IMR-90 (cell line): ENCODE measurements around the gene GNA15. TPM values are rescaled to one million over a fixed set of nuclear protein-coding genes. Genes with fewer than 3 reads are reported as not detected.
A peak's percentile ranks its signal among the peaks of the same experiment; 100 is the strongest.

Experiments used
- ATAC-seq: fragments of 200-7000 bp; cut with Tn5 transposase; 2 replicates; pipeline ENCODE4 v1.9.1; 2020; ENCODE audit warnings: low read depth, mild to moderate bottlenecking, moderate library complexity
- BruUV-seq: library from RNA; stranded (reverse); fragments of 400-500 nt; replicated peaks from 2 replicates; lab custom pipeline; 2021; lab: Mats Ljungman, UMichigan
- CTCF ChIA-PET: fragments of 300-600 bp; formaldehyde crosslinking; extraction: SDS; loops from one replicate; lab custom pipeline; 2021; ENCODE audit warnings: antibody characterized with exemption; lab: Yijun Ruan, JAX
- POLR2A ChIA-PET: fragments of 300-600 bp; sonication (Branson Sonifier 250); formaldehyde crosslinking; loops from one replicate; lab custom pipeline; 2022; ENCODE audit warnings: antibody characterized with exemption; ENCODE audit not compliant: unreplicated experiment; lab: Charles Lee
- DNase-seq: peaks from one replicate; pipeline ENCODE4 v3.0.0; 2013
- H2AFZ ChIP-seq: replicated peaks from 2 replicates; pipeline ENCODE3; 2013; ENCODE audit warnings: low read length, mild to moderate bottlenecking; ENCODE audit not compliant: poor library complexity
- H2AK5ac ChIP-seq: 2 replicates; pipeline ENCODE4 v1.6.1; 2013; ENCODE audit warnings: low read depth, low read length, inconsistent platforms
- H2AK9ac ChIP-seq: replicated peaks from 2 replicates; pipeline ENCODE3; 2013; ENCODE audit warnings: mild to moderate bottlenecking, low read depth, low read length, moderate library complexity; ENCODE audit not compliant: poor library complexity
- H2BK120ac ChIP-seq: 2 replicates; pipeline ENCODE4 v1.6.1; 2013; ENCODE audit warnings: low read depth, low read length, inconsistent platforms
- H2BK15ac ChIP-seq: 3 replicates; pipeline ENCODE4 v1.6.1; 2013; ENCODE audit warnings: low read depth, low read length, inconsistent platforms
- H2BK20ac ChIP-seq: 2 replicates; pipeline ENCODE4 v1.6.1; 2013; ENCODE audit warnings: low read depth, mild to moderate bottlenecking, inconsistent platforms, low read length, moderate library complexity
- H2BK5ac ChIP-seq: 2 replicates; pipeline ENCODE4 v1.6.1; 2013; ENCODE audit warnings: mild to moderate bottlenecking, low read depth, low read length, inconsistent platforms; ENCODE audit not compliant: poor library complexity, severe bottlenecking
- H3K14ac ChIP-seq: replicated peaks from 2 replicates; pipeline ENCODE4 v1.6.1; 2013; ENCODE audit warnings: low read depth, low read length, inconsistent platforms
- H3K18ac ChIP-seq: 2 replicates; pipeline ENCODE4 v1.6.1; 2013; ENCODE audit warnings: low read depth, low read length, control low read depth
- H3K23ac ChIP-seq: 2 replicates; pipeline ENCODE4 v1.6.1; 2013; ENCODE audit warnings: low read depth, low read length, inconsistent platforms
- H3K27ac ChIP-seq: 2 replicates; pipeline ENCODE4 v1.5.1; 2013; ENCODE audit warnings: mild to moderate bottlenecking, control low read depth, low read length; ENCODE audit not compliant: insufficient read depth
- H3K27me3 ChIP-seq: 2 replicates; pipeline ENCODE4 v1.6.1; 2013; ENCODE audit warnings: low read length; ENCODE audit not compliant: control insufficient read depth, insufficient read depth
- H3K36me3 ChIP-seq: 2 replicates; pipeline ENCODE4 v1.6.1; 2013; ENCODE audit warnings: low read length, mixed read lengths; ENCODE audit not compliant: control insufficient read depth, insufficient read depth
- H3K4ac ChIP-seq: 2 replicates; pipeline ENCODE4 v1.6.1; 2013; ENCODE audit warnings: low read depth, low read length, inconsistent platforms
- H3K4me1 ChIP-seq: 2 replicates; pipeline ENCODE4 v1.6.1; 2013; ENCODE audit warnings: low read length, mixed read lengths; ENCODE audit not compliant: control insufficient read depth, insufficient read depth
- H3K4me2 ChIP-seq: 2 replicates; pipeline ENCODE4 v1.6.1; 2013; ENCODE audit warnings: low read depth, mild to moderate bottlenecking, control low read depth, low read length, moderate library complexity
- H3K4me3 ChIP-seq: 2 replicates; pipeline ENCODE4 v1.5.1; 2013; ENCODE audit warnings: low read depth, mild to moderate bottlenecking, control low read depth, low read length, moderate library complexity; ENCODE audit not compliant: insufficient read depth
- H3K56ac ChIP-seq: 2 replicates; pipeline ENCODE4 v1.6.1; 2013; ENCODE audit warnings: low read length, inconsistent platforms; ENCODE audit not compliant: insufficient read depth; ENCODE audit errors: extremely low read depth
- H3K79me1 ChIP-seq, 2 experiments: 2 replicates each; pipeline ENCODE4 v1.6.1; 2013; ENCODE audit warnings: low read length in 2 of 2, inconsistent platforms in 1 of 2, low read depth in 1 of 2
- H3K9ac ChIP-seq: 2 replicates; pipeline ENCODE4 v1.6.1; 2013; ENCODE audit warnings: low read depth, low read length, control low read depth
- H3K9me1 ChIP-seq: 2 replicates; pipeline ENCODE4 v1.6.1; 2013; ENCODE audit warnings: low read length, inconsistent platforms; ENCODE audit not compliant: insufficient read depth
- H3K9me3 ChIP-seq: 2 replicates; pipeline ENCODE4 v1.6.1; 2013; ENCODE audit warnings: low read length; ENCODE audit not compliant: control insufficient read depth, insufficient read depth
- H4K20me1 ChIP-seq: 2 replicates; pipeline ENCODE4 v1.6.1; 2013; ENCODE audit warnings: low read length, inconsistent platforms; ENCODE audit not compliant: insufficient read depth
- H4K5ac ChIP-seq: 2 replicates; pipeline ENCODE4 v1.6.1; 2013; ENCODE audit warnings: mild to moderate bottlenecking, low read depth, low read length, control low read depth
- H4K8ac ChIP-seq, 2 experiments: 2 replicates each; pipeline ENCODE4 v1.6.1; 2013; ENCODE audit warnings: low read depth in 2 of 2, low read length in 2 of 2, control low read depth in 1 of 2, inconsistent platforms in 1 of 2
- H4K91ac ChIP-seq: 2 replicates; pipeline ENCODE4 v1.6.1; 2013; ENCODE audit warnings: low read depth, low read length, inconsistent platforms; ENCODE audit not compliant: insufficient read depth
- BHLHE40 ChIP-seq: fragments of 150-350 bp; IDR thresholded peaks from 2 replicates; pipeline ENCODE4 v1.6.1; 2016; ENCODE audit warnings: mild to moderate bottlenecking, low read depth, low read length
- FOS ChIP-seq: fragments of 150-350 bp; IDR thresholded peaks from 2 replicates; pipeline ENCODE4 v1.6.1; 2016; ENCODE audit warnings: low read depth, low read length
- MAFK ChIP-seq: IDR thresholded peaks from 2 replicates; pipeline ENCODE4 v1.6.1; 2012; ENCODE audit warnings: low read depth, low read length, improper control_type of control experiment
- MXI1 ChIP-seq: IDR thresholded peaks from 2 replicates; pipeline ENCODE4 v1.6.1; 2012; ENCODE audit warnings: low read depth, mild to moderate bottlenecking, low read length, moderate library complexity, borderline replicate concordance
- RAD21 ChIP-seq: IDR thresholded peaks from 2 replicates; pipeline ENCODE4 v1.6.1; 2012; ENCODE audit warnings: low read length, improper control_type of control experiment
- RCOR1 ChIP-seq: IDR thresholded peaks from 2 replicates; pipeline ENCODE4 v1.6.1; 2012; ENCODE audit warnings: mild to moderate bottlenecking, low read length, improper control_type of control experiment; ENCODE audit not compliant: insufficient replicate concordance
- RFX5 ChIP-seq: IDR thresholded peaks from 2 replicates; pipeline ENCODE4 v1.8.0; 2012; ENCODE audit warnings: low read depth, mild to moderate bottlenecking, low read length, moderate library complexity
- SMC3 ChIP-seq: fragments of 150-350 bp; IDR thresholded peaks from 2 replicates; pipeline ENCODE4 v1.6.1; 2016; ENCODE audit warnings: low read depth, mild to moderate bottlenecking, antibody characterized with exemption, low read length, moderate library complexity
- USF2 ChIP-seq: fragments of 150-350 bp; IDR thresholded peaks from 2 replicates; pipeline ENCODE4 v1.6.1; 2017; ENCODE audit warnings: mild to moderate bottlenecking, antibody characterized with exemption, low read length, low read depth
- WGBS, 2 experiments: methylation state at CpG; one replicate each; pipeline versions ENCODE4 v1.1.5 to v1.1.7; 2013; ENCODE audit warnings: missing lambda C conversion rate in 2 of 2; ENCODE audit not compliant: insufficient read length in 1 of 2; ENCODE audit errors: extremely low coverage in 2 of 2; 5-methylcytosine and 5-hydroxymethylcytosine counted together
- dilution Hi-C: fragments of 300-500 bp; cut with HindIII; formaldehyde crosslinking; loops from one replicate; pipeline ENCODE4 v1.14.3; 2018; ENCODE audit warnings: low sequenced_read_pairs; ENCODE audit not compliant: unreplicated experiment
- in situ Hi-C: fragments of 300-500 bp; cut with MboI; formaldehyde crosslinking; loops from 3 replicates; pipeline ENCODE4 v1.14.3; 2019; ENCODE audit warnings: low sequenced_read_pairs, inconsistent platforms, mixed read lengths
- intact Hi-C: fragments of 100-400 bp; cut with micrococcal nuclease; formaldehyde crosslinking; loops from 2 replicates; pipeline ENCODE4 v1.10.0; 2022
- polyA plus RNA-seq, 3 experiments: library from polyadenylated mRNA; depleted of rRNA; stranded (reverse); fragments of >200 nt; gene quantifications; 2 replicates each; pipeline ENCODE4 v1.2.3, GENCODE V29; 2012; ENCODE audit warnings: low replicate concordance in 1 of 3
- total RNA-seq: library from RNA; depleted of rRNA; stranded (reverse); fragments of >200 nt; gene quantifications from 2 replicates; pipeline ENCODE4 v1.2.3, GENCODE V29; 2012

Gene GNA15
- total and polyA plus RNA-seq, 2 of the 4 experiments (the other 2 are of a cell fraction), result 0.18 TPM; not detected in 1

GRCh38 chr19:3098515-3099346, 37.1 kb upstream of the GNA15 start:
- Histone ChIP-seq H3K56ac (peak overlapping the region; percentile 17; the same call in 1 of the 2 replicates), H3K4me1 (peaks cover 22% of the 10 kb centered on the region), H3K9me1 (peaks cover 12% of the 10 kb centered on the region; the same call in 1 of the 2 replicates), H2BK15ac (no peak overlapping the region), H3K36me3 (no peaks in the 10 kb centered on the region), H3K9ac (peak overlapping the region; percentile 52), H3K4ac (peak overlapping the region; percentile 83), H3K4me3 (peak overlapping the region; percentile 4), H3K18ac (no peak overlapping the region; the same call in 1 of the 2 replicates), H2BK120ac (no peak overlapping the region), H2BK5ac (peak overlapping the region; percentile 12), H4K5ac (peak overlapping the region; percentile 21; the same call in 1 of the 2 replicates), H3K9me3 (no peaks in the 10 kb centered on the region), H4K20me1 (peaks cover 90% of the 10 kb centered on the region), H4K8ac (peak overlapping the region; percentile 46 to 58), H3K27me3 (no peaks in the 10 kb centered on the region), H2AFZ (peak overlapping the region; percentile 50), H3K23ac (peak overlapping the region; percentile 58), H2BK20ac (no peak overlapping the region), H3K4me2 (peak overlapping the region; percentile 65), H3K27ac (peak overlapping the region; percentile 47), H2AK5ac (peak overlapping the region; percentile 70), H3K79me1 (peaks cover 4 to 78% of the 10 kb centered on the region in 2 experiments; a peak in 3 of 4 replicates), H4K91ac (peak overlapping the region; percentile 38; the same call in 1 of the 2 replicates), H2AK9ac (peak overlapping the region; percentile 92), H3K14ac (peak overlapping the region; percentile 49)
- ATAC-seq (no peak; the same call in none of the 2 replicates), DNase-seq (peak; percentile 23)
- dilution Hi-C loops, result no loop called here
- ChIA-PET CTCF (no interaction called here), POLR2A (no interaction called here)
- TF ChIP-seq USF2 (no peak), FOS (no peak), BHLHE40 (no peak), RCOR1 (no peak), SMC3 (no peak), MXI1 (no peak), RAD21 (no peak), MAFK (no peak), RFX5 (no peak)
- WGBS, 2 experiments, result 38% methylated on average over 27 of the region's 40 CpGs; no CpG with 5 or more reads in 1 of the 2 experiments
- in situ Hi-C loops, result no loop called here
- no TSS peak for BruUV-seq
- intact Hi-C loops, result no loop called here
